Superior temporal gyrus (tissue), 1 donor: Measurements from ENCODE around the gene ADD3.
A peak's percentile ranks its signal among the peaks of the same experiment; 100 is the strongest.

ENCODE experiments used
- DNase-seq: peaks from one replicate; pipeline ENCODE4 v3.0.0-alpha.2; 2016; ENCODE audit errors: extremely low spot score

ADD3 gene, protein sequence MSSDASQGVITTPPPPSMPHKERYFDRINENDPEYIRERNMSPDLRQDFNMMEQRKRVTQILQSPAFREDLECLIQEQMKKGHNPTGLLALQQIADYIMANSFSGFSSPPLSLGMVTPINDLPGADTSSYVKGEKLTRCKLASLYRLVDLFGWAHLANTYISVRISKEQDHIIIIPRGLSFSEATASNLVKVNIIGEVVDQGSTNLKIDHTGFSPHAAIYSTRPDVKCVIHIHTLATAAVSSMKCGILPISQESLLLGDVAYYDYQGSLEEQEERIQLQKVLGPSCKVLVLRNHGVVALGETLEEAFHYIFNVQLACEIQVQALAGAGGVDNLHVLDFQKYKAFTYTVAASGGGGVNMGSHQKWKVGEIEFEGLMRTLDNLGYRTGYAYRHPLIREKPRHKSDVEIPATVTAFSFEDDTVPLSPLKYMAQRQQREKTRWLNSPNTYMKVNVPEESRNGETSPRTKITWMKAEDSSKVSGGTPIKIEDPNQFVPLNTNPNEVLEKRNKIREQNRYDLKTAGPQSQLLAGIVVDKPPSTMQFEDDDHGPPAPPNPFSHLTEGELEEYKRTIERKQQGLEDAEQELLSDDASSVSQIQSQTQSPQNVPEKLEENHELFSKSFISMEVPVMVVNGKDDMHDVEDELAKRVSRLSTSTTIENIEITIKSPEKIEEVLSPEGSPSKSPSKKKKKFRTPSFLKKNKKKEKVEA

DNA sequence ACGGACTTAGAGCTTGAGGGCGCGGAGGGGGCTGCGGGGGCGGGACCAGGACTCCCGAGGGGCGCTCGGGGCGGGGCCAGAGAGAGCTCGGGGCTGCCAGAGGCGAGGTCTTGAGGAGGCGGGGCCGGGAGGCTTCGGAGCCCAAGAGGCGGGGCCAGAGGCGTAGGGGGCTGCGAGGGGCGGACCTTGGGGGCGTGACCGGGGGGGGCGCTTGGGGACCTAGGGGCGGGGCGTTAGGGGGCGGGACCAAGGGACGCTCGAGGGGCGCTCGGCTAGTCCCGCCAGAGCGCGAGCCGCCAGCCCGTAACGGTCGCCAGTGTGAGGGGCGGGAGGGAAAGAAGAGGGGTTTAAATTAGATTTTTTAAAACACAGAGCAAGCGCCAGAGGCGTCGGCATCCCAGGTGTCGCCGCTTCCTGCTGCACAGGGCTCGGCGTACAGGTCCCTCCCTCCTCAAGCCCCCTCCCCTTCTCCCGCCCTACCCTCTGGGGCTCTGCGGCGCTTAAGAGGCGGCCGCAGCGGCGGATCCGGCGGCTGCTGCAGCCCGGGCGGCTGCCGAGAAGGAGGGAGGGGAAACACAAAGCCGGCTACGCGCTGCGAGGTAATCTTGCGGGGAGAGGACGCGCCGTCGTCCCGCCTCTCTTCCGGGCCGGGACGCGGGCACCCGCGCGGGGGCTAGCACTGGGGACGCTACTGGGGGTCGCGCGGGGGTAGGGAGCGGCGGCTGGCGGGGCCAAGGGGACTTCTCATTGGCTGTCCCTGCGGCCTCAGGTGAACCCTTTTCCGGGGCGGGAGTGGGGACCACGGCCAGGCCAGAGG is at the start of gene ADD3:
ADD3 (plus strand) TSS at position 284 of the 817 bp plus-strand sequence. CDS start 92,670 bp downstream, outside the sequence.
- DNase-seq: peak; percentile 90

DNA sequence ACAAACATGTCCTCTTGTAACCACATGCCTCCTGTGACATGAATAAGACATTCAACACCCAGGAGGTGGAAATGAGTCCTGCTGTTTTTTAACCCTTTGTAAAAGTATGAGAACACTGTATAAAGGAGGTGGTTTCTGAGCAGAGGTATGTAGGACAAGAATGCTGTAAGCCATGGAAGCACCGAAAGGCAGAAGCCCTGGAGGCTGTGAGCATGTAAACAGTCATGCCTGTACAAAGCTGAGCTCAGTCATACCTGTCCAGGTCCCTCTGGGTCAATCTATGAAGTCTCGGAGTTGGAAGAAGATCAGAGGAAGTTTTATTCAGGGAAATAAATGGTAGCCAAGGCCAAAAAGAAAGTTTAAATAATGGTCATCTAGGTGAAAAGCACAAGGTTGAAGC is 49.7 kb upstream of the ADD3 start:
- DNase-seq: no peak

DNA sequence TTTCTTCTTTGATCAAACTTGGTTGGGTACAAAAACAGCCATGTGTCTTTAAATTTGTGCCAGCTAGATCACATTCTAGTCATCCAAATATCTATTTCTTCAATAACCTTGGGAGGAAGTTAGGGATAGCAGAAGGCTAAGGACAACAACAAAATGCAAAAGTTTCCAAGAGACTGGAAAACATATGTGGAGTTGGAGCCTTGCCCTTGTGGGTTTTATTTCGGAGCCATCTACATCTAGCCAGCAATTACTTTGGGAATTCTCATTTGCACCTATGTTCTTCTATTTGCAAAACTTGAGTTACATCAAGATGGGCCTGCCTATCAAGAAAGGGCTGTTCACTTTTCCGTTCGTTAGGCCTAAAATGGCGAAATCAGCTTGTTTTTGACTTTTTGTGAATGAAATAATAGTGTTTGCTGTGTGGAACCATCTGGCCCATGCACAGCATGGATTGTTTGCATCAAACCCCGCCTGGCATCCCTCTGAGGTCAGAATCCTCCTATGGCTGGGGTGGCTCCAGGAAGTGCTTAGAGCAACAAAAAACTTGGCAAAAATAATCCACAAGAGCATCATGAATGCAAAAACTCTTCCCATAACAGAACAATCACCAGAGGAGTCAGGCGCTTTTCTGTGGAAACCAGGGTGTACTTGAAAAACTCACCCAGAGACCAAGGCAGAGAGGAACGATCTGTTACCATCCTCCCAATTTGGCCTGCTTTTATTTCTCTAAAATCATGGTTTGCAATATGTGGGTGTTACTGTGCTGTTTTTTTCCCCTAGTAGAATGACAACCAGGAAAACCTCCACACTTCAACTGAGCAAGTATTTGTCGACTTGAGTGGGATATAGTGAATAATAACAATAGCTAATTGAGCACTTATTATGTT is 48.3 kb upstream of the ADD3 start:
- DNase-seq: peak; percentile 56

DNA sequence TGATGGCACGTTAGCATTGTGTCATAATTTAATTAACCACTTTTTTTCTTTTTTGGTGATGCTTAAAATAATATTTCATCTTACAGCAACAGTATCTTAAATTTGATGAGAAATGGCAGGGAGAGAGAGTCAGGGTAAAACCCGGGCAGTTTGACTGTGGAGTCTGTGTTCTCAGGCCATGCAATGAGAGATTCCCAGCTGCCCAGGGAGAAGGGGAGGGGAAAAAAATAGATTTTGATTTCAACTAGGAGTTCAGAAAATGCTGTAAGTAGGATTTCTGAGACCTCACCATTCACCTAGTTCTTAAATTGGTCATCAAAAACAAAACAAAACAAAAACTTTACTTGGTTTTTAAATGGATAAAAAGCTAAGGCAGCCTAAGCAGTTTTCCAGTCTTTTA is 47.1 kb upstream of the ADD3 start:
- peak; percentile 9 for DNase-seq

DNA sequence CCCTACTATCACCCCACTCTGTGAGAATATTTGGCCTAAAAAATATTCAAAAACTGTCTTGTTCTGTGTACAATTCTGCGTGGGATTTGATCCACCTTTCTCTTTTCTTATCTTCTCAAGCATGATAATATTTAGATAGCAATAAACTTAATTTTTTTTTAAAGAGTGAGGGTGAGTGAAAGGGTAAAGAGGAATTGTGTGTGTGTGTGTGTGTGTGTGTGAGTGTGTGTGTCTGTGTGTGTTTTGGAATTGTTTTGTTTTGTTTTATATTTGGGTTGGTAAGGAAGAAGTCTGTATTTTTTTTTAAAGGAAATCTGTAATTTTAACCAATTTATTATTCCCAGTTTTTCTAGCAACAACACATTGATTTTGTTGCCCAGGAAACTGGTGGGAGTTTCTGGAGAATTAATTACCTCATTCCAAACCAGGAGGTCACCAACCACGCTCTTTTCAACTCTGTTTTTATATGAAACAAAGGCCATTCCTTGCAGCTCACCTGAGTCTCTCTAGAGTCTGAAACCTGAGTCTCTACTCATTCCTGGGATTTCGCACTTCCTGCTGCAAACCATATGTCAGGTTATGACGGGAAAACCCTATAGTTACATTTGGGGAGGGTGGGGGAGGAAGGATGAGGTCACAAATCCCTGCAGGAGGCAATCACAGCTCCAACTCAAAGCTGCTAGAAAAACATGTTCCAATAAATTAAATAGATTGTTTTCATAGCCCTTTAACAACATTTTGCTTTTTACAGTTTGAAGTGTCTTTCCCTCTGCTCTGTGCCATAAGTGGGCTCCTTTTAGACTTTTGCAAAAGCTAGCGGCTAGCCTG is 46.4 kb upstream of the ADD3 start:
- DNase-seq: peak; percentile 9

DNA sequence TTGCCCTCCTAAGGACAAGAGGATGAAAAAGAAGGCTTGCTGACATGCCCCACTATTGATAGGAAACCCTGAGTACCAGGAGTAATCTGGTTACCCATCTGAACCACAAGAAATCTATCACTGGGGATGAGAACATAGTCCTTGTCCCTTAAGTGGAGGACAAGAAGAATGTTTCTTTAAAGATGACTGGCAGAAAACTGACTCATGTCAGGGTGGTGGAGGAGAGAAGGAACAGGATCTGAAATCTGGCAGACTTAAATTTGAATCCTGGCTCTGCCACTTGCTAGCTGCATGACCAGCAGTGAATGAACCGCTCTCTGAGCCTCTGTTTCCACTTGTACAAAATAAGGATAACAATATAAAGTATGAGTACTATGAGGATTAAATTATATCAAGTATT is 45.5 kb upstream of the ADD3 start:
- DNase-seq: peak; percentile 13

DNA sequence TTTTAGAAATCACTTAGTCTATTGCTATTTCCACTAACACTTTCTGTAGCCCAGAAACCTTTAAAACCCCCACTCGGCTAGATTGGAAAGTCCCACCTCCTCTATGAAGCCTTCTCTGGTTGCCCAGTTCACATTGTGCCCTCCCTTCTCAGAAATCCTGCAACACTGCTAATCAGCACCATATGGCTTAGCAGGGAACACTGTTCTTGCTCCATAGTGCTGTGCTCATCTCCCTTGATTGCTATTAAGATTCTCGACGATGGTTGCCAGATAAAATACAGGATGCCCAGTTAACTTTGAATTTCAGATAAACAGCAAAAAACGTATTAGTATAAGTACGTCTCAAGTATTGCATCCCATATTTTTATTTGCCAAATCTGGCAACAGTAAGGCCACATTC is 44.3 kb upstream of the ADD3 start:
- DNase-seq: peak; percentile 5

DNA sequence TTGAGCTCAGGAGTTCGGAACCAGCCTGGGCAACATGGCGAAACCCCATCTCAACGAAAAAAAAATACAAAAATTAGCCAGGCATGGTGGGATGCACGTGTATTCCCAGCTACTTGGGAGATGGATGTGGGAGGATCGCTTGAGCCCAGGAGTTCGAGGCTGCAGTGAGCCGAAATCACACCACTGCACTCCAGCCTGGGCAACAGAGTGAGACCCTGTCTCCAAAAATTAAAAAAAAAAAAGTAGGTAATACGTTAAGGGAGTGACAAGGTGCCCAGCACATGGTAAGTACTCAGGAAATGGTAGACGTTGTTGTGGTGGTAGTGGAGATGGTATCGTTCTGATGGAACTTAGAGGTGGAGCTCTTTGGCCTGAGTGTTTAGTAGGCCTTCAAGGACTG is 43.5 kb upstream of the ADD3 start:
- no peak for DNase-seq

DNA sequence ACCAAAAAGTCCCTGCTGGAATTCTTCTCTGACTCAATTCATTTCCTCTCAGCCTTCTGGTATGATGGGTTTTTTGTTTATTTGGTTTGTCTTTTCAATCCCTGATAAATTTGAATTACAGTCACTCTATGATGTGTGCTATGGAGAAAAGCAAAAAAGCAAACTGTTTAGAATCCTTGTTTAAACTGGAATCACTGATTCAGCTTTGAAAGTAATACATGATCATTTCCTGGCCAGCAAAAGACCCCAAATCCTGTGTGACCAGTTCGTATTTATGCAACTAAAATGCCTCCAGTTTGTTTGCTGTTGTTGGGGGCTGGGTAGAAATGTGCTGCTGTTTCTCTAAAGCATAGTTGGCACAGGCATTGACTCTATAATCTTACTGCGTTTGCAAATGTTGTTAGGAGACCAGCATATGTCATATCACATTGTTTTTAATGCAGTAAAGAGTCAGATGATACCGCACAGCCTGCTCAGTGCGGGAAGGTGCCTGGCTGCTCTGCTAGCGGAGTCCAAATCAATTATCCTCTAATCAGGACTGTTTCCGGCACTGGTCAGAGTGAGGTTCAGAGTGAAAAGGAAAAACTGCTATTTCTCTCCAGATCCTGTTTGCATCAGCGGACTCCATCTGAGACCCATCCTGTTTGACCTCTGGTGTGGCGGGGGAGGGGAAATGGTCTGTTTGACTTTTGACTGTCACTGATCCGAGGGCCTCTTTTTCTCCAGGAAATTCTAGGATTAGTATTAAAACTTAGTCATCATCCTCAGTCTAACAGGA is 40.6 kb upstream of the ADD3 start:
- no peak for DNase-seq

DNA sequence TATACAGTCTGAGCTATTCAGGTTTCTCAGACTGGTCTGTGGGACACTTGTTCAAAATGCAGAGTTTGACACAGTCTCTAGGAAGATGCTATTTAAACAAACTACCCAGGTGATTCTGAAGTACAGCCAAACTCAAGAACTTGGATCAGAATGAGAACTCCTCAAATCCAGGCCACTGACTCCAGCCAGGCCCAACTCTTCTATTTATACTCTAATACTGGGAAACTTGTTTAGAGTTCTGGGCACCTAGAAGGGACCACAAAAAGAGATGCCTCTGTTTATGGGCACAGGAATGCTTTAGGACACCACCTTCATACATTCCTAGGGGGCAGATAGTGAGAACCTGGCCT is 40.1 kb upstream of the ADD3 start:
- DNase-seq: no peak

DNA sequence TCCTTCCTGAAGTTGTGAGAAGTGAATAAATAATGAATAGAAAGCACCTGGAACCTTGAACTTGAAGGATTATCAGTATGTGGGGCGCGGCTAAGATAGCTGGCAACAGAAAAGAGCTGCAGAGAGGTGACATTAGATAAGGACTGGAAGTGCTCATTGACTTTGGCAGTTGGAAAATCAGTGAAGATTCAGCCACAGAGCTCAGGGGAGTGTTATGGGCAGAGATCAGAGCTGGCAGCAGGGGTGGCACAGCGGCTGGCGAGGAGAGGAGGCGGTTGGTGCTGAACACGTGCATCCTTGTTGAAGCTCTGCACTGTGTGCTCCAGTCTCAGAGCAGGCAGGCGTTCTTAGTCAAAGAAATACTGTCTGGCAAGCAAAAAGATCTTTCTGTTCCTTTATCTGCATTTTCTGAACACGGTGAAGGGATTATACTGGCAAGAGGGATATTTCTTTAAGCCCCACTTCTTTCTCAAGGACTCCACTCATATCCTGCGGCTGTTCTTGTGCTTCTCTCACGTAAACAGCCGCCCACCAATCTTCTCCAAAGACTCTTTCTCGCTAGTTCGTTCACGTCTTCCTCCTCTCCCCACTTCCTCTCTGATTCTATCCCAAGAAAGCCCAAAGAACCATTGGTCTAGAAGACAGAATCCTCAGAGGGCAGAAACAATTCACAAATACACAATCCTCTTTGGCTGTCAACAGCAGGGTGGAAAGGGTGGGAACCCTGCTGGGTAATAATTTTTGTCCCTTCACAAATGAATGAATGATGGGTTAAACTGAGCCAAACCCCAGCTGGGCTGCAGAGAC is 38.6 kb upstream of the ADD3 start:
- peak; percentile 72 for DNase-seq

DNA sequence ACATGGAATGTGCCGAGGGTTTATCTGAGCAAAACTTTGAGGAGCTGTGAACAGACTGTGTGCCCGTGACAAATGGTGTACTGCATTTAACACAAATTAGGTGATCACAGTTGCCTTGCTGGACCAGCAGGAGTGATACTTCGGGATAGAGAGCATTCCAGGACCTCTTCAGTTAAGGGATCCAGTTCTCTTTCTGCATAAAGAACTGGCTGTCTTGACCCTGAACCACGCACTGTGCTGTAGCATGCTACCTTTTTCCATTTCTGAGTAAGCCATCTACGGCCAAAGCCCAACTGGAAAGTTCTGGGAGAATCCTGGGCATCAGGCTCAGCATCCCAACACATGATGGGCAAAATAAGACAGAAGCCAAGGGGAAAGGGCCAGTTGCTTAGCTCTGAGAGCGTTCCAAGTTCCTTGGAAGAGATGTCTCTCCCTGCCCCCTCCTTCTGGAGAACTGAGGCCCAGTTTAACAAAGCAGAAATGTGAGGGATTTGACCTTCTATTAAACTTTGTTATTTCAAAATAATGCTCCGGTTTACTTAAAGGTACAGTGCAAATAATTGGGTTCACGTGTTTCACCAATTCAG is 37.9 kb upstream of the ADD3 start:
- no peak for DNase-seq

DNA sequence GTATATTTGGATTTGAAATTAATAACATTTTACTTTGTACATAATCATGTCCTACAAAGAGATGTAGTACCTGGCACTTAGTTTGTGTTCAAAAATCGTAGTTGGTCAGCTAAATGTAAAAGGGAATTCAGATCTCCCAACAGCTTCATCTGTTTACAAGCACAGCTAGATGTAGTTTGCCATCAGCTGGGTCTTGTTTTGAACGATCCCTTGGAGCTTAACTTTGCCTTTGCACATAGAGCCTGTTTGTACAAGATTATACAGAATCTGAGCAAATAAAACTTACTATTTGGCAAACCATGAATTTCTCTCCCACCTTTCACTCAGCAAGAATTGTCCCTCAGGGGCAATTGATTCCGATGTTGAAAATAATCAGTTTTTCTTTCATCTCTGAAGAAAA is 36.1 kb upstream of the ADD3 start:
- DNase-seq: no peak

DNA sequence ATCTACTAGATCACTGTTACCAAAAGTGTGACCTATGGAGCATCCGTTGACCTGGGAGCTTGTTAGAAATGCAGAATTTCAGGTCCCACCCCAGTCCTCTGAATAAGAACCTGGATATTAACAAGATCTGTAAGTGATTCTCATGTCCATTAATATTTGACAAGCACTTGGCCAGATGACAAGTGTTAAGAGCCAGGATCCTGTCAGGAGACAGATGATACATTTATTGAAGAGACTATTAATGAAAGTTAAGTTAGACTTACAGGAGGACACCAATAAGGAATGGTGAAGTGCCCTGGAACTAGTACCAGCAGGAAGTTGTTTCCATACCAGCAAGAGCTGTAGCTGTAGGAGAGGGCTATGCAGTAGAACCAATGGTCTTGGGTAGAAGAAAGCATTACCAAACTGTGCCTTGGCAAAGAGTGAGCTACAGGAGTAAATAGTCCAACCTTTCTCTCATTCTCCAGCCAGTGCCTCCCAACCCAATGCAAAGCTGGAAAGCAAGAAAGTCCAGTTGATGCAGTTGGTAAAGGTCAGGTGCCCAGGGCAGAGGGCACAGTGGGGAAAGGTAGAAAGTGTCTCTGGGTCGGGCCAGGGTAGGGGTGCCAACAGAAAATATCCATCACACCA is 35.3 kb upstream of the ADD3 start:
- no peak for DNase-seq

DNA sequence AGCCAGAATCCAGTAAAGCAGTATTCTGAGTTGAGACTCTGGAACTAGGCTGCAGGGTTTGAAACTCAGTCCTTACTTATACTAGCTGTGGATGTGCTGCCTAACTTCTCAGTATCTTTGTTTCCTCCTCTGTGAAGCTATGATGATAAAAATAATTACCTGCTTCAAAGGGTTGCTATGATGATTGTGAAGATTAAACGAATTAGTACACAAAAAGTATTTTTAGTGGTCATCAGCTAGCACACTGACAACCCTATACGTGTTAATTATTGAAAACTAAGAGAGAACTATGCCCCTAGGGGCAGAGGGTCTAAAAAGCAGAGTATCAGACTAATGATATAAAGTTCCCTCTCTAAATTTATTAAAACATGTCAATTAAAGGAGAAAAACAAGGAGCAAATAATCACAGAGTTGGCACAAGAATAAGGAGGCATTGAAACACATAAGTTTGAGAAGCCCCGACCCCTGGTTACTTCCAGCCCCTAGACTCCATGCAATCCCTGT is 34.4 kb upstream of the ADD3 start:
- no peak for DNase-seq

DNA sequence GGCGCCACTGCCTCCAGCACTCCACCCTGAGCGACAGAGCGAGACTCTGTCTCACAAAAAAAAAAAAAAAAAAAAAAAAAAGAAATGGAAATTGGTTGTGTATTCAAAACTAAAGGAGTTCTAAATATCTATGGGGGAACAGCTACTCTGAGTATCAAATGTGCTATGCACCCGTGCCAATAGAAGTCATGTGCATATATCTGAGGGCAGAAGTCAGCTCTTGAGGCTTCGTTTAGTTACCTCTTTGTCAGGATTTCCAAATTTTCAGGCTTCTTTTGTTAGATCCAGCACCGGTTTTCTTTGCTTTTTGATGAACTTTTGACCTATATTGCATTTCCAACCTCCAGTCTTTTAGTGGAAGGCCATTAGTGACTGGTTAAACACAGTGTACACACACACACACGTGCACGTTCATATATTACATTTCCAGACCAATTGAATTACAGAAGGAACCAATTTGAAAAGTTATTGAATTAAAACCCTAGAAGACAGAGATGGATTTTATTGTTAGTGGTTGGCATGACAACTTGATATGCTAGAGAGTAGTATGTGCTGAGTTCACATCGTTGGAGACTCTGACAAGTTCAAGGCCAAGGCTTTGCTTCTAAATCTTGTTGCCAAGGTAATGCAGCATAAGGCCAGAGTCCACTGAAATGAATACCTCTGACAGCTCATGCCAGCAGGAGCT is 33.1 kb upstream of the ADD3 start:
- no peak for DNase-seq
